Vagina (tissue), 2 donors: ENCODE results near the gene PRG3.

ENCODE experiments used
- POLR2A ChIP-seq, 2 donors: fragments of 450-650 bp; IDR thresholded peaks; one replicate each; pipeline ENCODE4 v1.6.1; 2017; ENCODE audit warnings: antibody characterized with exemption in 2 of 2, mild to moderate bottlenecking in 2 of 2, moderate library complexity in 2 of 2
- TF ChIP-seq, protein P1 (sequence below), 3 experiments: fragments of 450-650 bp in 2 of 3; fragments of 200-600 bp in 1 of 3; sonication (generic) in 1 of 3; IDR thresholded peaks; one replicate each; pipeline ENCODE4 v1.5.1; 2017 to 2019; ENCODE audit warnings: antibody characterized with exemption in 3 of 3, mild to moderate bottlenecking in 2 of 3, moderate library complexity in 2 of 3

DNA sequence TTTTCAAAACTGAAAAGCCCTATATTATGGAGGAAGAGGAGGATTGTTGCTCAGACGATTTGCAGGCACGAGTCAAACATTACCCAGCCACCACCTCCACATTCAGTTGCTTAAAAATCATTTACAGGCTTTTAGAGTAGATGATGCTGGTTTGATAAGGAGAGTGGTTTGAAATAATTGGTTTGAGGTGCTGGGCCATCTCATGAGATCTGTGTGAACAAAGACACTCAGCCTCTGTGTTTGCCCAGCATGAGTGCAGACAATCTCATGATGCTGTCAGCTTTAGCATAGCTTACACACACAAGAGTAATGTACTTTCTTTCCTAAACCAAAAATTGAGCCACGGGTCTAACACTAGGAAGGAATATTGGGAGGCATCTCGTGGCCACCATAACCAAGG, 41.7 kb upstream of the PRG3 start:
- no peak for TF ChIP-seq POLR2A (IDR thresholded peaks at IDR 0.05)
- TF ChIP-seq, protein P1, sequence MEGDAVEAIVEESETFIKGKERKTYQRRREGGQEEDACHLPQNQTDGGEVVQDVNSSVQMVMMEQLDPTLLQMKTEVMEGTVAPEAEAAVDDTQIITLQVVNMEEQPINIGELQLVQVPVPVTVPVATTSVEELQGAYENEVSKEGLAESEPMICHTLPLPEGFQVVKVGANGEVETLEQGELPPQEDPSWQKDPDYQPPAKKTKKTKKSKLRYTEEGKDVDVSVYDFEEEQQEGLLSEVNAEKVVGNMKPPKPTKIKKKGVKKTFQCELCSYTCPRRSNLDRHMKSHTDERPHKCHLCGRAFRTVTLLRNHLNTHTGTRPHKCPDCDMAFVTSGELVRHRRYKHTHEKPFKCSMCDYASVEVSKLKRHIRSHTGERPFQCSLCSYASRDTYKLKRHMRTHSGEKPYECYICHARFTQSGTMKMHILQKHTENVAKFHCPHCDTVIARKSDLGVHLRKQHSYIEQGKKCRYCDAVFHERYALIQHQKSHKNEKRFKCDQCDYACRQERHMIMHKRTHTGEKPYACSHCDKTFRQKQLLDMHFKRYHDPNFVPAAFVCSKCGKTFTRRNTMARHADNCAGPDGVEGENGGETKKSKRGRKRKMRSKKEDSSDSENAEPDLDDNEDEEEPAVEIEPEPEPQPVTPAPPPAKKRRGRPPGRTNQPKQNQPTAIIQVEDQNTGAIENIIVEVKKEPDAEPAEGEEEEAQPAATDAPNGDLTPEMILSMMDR (IDR thresholded peaks at IDR 0.05) = no peak
